Measurements from ENCODE around the gene HM13. TPM values are rescaled to one million over a fixed set of nuclear protein-coding genes. Genes with fewer than 3 reads are reported as not detected.
"Not testable (repeated sequence)": the region's sequence is repeated elsewhere in the genome, so short reads cannot be mapped to it uniquely, and the experiment has no call there.

HM13 gene, protein sequence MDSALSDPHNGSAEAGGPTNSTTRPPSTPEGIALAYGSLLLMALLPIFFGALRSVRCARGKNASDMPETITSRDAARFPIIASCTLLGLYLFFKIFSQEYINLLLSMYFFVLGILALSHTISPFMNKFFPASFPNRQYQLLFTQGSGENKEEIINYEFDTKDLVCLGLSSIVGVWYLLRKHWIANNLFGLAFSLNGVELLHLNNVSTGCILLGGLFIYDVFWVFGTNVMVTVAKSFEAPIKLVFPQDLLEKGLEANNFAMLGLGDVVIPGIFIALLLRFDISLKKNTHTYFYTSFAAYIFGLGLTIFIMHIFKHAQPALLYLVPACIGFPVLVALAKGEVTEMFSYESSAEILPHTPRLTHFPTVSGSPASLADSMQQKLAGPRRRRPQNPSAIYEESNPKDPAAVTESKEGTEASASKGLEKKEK
- 124 and 138 TPM in 2 replicates for total RNA-seq (2014; rRNA removed; shearing (Covaris generic))

DNA sequence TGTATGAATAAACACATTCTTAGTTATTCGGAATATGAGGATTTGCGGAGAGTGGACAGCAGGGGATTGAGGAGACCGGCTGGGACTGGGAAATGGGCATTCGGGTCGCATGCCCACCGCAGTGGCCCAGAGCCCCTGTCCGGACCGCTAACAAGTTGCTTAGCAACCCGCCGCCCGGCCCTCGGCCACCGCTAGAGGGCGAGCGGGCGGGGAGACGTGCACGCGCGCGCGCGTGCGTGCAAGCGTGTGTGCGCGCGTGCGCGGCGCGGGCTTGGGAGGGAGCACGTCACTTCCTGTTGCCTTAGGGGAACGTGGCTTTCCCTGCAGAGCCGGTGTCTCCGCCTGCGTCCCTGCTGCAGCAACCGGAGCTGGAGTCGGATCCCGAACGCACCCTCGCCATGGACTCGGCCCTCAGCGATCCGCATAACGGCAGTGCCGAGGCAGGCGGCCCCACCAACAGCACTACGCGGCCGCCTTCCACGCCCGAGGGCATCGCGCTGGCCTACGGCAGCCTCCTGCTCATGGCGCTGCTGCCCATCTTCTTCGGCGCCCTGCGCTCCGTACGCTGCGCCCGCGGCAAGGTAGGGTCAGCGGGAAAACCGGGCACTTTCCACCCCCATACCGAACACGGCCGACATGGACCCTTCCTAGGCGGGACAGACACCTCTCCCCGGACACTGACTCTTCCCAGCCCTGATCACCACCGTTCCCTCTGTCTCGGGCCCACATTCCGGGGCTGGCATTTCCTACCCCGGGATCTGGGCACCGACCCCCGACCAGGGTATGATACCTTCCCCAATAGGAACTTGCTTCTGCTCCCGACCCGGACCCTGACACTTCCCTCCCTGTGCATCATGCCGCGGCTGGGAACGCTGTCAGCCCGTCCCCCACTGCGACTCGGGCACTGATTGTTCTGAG is at the start of gene HM13:
TSS of gene HM13 (plus strand) at position 289 of the 918 bp plus-strand sequence. CDS start at position 399, 110 bp downstream.
- DNase-seq (ENCODE audit: low spot score) = peak; percentile 92
- in situ Hi-C loops (cut with HindIII; ENCODE audit: low sequenced_read_pairs) = no loop called here

DNA sequence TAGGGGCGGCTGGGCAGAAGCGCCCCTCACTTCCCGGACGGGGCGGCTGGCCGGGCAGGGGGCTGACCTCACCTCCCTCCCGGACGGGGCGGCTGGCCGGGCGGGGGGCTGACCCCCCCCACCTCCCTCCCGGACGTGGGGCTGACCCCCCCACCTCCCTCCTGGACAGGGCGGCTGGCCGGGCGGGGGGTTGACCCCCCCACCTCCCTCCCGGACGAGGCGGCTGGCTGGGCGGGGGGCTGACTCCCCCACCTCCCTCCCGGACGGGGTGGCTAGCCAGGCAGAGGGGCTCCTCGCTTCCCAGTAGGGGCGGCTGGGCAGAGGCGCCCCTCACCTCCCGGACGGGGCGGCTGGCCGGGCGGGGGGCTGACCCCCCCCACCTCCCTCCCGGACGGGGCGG is 43.3 kb upstream of the HM13 start:
- in situ Hi-C loops (cut with HindIII; ENCODE audit: low sequenced_read_pairs); DNase-seq (ENCODE audit: low spot score): not testable (repeated sequence)

DNA sequence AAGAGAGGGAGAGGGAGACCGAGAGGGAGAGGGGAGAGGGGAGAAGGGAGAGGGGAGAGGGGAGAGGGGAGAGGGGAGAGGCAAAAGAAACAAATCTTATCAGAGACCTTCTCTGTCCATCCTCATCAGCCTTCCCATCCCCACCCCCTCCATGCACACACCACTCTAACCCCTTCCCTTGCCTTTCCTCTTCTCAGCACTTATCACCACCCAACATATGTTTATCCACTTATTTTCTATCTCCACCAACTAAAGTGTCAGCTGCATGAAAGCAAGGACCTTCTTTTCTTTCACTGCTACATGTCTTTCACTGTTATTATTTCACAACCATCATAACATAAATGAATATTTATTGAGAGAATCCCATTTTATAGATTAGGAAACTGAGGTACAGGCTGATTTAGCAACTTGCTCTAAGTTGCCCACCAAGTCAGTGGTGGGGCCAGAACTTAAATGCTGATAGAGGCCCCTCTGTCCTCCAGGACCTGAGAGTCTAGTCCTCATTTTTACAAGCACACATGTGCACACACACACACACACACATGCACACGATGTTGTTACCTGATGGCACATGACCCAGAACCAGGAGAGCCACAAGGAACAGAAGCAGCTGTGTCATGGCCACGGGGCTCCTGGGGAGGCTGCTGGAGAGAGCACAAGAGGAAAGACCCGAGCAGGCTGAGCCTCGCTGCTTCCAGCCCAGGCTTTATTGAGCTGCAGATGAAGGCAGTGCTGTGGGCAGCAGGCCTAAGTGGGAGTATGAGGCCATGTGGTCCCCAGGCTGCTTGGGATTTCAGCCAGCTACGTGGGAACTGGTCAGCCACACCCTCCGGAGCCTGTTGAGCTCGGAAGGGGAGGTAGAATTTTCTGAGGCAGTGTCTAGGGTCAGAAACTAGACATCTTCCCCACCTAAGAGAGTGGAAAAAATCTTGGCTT is 41.6 kb upstream of the HM13 start:
- in situ Hi-C loops (cut with HindIII; ENCODE audit: low sequenced_read_pairs) = no loop called here

DNA sequence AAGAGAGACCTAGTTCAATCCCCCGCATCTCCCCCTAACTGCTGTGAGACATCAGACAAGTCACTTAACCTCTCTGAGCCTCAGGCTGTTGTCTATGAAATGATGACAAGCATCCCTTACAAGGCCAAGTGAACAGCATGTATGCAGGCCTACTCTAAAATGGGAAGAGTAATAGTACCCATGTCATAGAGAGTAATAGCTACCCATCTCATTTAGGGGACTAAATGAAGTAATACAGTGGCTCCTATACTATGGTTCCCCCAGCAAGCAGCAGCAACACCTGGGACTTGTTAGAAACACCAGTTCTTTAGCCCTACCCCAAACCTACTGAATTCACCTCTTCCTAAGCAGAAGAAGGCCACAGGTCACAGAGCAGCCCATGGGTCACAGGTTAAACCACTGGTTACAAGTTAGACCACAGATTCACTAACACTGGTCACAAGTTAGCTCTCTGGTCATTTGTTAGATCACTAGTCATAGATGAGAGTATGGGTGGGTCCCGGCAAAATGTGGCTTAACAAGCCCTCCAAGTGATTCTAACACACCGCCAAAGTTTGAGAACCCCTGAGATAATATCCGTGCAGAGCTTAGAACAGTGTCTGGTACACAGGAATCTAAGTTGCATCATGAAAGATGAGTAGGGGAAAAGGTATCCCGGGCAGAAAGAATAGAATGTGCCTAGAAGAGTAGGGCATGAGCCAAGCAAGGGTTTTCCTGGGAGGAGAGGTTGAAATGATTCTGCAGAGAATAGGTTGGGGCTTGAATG is 40.7 kb upstream of the HM13 start:
- DNase-seq (ENCODE audit: low spot score) = no peak
- in situ Hi-C loops (cut with HindIII; ENCODE audit: low sequenced_read_pairs) = no loop called here

More for the DNA sequence above, 41.6 kb upstream of the HM13 start:
- DNase-seq (ENCODE audit: low spot score) = no peak

DNA sequence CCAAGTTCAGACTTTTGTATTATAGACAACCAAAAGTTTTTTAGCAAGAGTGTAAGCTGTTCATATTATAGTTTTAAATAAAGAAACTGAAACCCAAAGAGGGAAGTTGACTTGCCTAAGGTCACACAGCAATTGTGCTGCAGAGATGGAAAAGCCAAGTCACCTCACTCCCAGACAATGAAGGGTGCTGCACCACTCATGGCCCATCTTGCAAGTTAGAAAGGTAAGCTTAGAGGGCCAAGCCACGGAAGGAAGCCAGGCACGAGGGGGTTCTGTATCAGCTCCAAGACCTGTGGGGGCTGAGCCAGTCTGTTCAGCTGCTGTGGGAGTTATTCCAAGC is 40.2 kb upstream of the HM13 start:
- no peak for DNase-seq (ENCODE audit: low spot score)
- in situ Hi-C loops (cut with HindIII; ENCODE audit: low sequenced_read_pairs) = no loop called here

DNA sequence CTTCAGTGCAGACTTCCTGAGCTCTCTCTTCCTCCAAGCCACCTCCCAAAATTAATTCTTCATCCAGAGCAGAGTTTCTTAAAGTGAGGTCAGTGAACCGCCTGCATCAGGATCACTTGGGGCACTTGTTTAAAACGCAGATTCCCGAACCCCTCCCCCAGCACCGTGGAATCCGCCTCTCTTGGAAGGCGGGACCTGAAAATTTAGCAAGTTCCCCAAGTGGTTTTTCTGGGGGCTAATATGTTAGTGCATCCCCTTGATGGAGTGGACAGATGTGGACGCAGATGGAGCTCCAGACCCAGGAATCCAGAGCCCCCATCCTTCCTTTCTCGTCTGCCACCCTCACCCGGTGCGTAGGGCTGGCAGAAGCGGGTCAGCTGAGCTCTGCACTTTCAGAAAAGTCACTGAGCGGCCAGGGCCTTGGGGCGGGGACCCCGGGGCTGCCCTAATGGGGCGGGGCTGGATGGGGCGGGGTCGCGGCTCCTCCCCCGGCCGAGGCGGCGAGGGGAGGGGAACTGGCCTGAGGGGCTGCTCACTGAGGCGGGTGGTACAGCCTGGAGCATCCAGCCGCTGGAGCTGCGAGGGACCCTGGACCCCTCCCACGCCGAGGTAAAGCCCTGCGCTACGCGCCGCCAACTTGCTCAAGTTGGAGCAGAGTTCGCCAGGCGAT is 39.3 kb upstream of the HM13 start, which contains the start of the genes DEFB124 and REM1:
TSS of gene DEFB124 (minus strand) at position 370 of the 670 bp plus-strand sequence. CDS start 2,114 bp downstream, outside the sequence.
TSS of gene REM1 (plus strand) at position 531 of the 670 bp plus-strand sequence. CDS start 1,158 bp downstream, outside the sequence.
- DNase-seq (ENCODE audit: low spot score) = no peak
- in situ Hi-C loops (cut with HindIII; ENCODE audit: low sequenced_read_pairs) = no loop called here

DNA sequence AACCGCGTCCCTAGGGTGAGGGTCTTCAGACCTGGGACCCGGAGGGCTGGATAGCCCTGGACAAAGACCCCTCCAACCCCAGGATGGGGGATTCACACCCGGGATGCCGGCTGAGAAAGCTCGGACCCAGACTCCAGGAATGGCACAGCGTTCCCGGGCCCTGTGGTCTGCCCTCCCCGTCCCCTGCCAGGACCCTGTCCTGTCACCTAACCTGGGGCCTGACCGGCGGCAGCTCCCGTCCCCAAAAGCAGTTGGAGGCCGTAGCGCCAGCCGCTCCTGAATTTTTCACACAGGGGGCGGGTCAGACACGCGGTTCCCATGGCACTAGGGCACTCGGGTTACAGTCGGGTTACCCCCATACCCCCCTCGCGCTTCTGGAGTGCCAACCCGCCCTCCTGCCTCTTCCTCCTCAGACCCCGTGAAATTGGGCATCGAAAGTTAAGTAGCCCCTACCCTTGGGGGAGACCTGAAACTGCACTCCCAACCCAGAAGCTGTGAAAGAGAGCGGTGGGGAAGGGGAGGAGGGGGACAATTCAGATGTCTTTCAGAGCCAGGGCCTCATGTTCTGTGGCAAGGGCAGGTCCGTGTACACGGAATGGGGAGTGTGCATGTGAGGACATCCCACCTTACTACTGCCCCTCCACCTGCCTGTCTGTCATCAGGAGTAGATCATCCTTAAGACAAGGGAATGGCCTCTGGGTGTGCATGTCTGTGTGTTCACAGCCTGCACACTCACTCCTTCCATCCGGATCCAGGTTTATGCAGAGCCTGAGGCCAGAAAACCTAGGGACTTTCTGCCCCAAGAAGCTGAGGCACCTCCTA is 38.6 kb upstream of the HM13 start:
- no peak for DNase-seq (ENCODE audit: low spot score)
- in situ Hi-C loops (cut with HindIII; ENCODE audit: low sequenced_read_pairs) = no loop called here

DNA sequence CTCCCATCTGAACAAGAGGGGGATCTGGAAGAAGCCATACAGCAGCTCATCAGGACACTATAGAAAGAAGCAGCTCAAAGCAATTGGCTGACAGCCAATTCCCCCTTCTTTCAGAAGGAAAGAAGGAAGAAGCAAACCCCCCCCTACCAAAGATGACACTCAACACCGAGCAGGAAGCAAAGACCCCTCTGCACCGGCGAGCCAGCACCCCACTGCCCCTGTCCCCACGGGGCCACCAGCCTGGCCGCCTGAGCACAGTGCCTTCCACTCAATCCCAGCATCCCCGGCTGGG is 38.0 kb upstream of the HM13 start:
- no peak for DNase-seq (ENCODE audit: low spot score)
- in situ Hi-C loops (cut with HindIII; ENCODE audit: low sequenced_read_pairs) = no loop called here

DNA sequence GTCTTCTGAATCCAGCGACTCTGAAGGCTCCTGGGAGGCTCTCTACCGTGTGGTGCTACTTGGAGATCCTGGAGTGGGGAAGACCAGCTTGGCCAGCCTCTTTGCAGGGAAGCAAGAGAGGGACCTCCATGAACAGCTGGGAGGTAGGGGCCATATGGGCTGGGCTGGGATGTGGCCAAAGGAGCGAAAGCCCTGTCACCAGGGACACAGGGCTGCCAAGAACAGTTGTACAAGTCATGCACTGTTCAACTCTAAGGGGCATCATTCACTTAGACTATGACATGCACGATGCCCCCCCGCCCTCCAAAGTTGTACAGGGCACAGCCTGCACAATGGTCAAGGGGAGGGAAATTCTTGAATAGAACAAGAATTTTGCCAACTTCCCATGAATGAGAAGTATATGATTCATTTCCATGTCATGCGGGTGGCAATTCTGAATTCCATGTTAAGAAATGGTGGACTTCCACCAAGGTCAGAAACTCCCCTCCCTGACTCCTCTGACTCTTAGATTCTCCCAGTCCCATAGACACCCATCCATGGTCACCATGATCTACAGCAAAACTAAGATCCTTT is 37.5 kb upstream of the HM13 start:
- in situ Hi-C loops (cut with HindIII; ENCODE audit: low sequenced_read_pairs) = no loop called here
- DNase-seq (ENCODE audit: low spot score) = no peak

DNA sequence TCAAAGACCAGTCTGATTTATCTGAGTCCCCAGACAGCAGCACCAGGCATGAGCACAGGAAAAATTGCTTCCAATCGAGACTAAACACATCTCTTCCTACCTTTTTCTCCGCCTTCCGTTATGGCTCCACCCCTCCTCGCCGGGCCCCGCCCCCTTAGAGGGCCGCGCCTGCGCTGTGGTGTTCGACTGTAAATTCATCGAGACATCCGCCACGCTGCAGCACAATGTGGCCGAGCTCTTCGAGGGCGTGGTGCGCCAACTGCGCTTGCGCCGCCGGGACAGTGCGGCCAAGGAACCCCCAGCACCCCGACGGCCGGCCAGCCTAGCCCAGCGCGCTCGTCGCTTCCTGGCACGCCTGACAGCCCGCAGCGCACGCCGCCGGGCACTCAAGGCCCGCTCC is 30.2 kb upstream of the HM13 start:
- DNase-seq (ENCODE audit: low spot score) = no peak
- in situ Hi-C loops (cut with HindIII; ENCODE audit: low sequenced_read_pairs) = no loop called here

DNA sequence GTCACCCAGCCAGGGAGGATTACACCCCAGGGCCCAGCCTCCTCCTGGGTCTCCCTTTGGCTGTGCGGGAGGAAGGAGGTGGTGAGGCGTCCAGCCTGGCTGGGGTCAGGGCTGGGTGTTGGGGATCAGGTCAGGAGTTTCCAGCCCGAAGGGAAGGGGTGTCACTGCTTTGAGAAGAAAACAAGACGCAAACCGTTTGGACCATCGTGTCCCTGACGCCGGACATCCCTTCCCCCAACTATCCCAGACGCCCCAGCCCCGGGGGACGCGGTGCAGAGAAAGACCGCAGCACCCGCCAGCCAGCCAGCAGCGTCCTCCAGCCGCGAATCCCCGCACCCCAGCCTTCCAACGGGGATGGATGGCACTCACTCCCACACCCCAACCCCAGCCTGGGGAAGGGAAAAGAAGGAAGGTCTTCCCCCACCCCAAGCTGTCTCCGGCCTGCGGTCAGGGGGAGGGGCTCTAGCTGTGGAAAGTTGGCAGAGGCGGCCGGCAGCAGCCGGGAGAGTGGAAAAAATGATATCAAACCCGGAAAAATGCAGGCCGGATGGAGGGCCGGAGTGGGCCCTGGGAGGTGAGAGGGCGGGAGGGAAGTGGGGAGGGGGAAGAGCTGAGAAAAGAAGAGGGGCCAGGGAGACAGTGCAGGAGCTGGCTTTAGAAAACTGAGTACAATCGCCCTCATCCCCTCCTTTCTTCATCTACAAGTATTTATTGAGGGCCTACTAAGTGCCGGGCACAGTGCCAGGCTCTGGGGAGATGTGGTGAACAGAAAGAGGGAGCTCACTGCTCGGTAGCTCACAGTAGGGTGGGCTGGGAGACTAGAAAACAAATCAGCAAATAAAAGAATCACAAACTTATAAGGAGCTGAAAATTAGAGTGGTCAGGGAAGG is 28.5 kb upstream of the HM13 start:
- in situ Hi-C loops (cut with HindIII; ENCODE audit: low sequenced_read_pairs) = no loop called here
- DNase-seq (ENCODE audit: low spot score) = no peak

DNA sequence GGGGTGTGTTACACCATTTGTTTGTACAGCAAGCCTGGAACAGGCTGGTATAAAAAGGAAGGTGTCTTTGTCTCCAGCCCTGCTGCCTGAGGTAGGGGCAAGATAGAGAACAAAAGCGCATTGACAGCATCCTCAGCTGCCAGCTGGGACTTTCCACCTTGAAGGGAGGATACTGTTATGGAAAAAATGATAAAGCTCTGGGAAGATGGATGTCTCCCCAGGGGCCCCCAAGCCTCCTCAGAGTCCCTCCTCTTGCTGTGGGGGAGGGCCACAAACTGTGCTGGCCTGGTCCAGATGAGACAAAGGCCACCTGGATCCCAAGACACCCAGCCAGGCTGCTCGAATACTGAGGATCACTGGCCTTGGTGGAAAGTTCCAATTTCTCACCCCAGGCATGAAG is 26.1 kb upstream of the HM13 start:
- DNase-seq (ENCODE audit: low spot score) = no peak
- in situ Hi-C loops (cut with HindIII; ENCODE audit: low sequenced_read_pairs) = no loop called here

DNA sequence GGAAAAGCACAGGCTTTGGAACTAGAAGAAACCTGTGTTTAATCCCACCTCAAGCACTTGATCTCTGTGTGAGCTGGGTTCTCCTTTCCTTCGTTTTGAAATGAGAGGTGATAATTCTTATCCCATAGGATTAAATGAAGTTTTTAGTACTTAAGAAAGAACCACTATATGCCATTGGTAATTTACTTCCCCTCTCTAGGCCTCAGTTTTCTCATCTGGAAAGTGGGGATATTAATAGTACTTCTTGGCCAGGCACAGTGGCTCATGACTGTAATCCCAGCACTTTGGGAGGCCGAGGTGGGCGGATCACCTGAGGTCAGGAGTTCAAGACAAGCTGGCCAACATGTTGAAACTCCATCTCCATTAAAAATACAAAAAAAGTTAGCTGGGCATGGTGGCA is 25.1 kb upstream of the HM13 start:
- DNase-seq (ENCODE audit: low spot score) = no peak
- in situ Hi-C loops (cut with HindIII; ENCODE audit: low sequenced_read_pairs) = no loop called here

DNA sequence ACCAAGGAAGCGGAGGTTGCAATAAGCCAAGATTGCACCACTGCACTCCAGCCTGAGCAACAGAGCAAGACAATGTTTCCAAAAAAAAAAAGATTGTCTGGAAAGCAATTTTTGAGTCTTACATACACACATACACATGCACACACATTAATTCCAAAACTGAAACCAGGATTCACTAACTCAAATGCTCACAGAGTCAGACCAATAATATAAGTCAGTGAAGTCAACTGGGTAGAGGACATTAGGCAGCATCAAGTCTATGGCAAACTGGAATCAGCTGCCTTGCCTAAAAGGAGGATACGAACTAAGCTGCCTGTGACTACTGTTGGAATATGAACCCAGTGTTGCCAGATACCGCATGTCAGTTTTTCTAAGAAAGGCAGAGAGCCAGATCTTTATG is 23.5 kb upstream of the HM13 start:
- DNase-seq (ENCODE audit: low spot score) = no peak
- in situ Hi-C loops (cut with HindIII; ENCODE audit: low sequenced_read_pairs) = no loop called here

DNA sequence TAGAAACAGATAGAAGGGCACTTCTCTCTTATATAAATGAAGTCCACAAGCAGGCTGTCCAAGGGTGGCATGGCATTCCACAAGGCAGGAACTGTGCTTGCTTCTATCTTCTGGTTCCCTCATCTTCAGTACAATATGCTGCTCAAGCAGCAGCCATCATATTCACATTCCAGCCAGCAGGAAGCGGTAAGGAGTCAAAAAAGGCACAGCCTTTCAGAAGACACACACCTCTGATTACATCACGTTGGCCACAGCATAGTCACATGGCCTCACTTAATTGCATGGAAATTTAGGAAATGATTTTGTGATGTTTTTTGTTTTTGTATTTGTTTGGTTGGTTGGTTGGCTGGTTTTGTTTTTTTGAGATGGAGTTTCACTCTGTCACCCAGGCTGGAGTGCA is 20.1 kb upstream of the HM13 start:
- no peak for DNase-seq (ENCODE audit: low spot score)
- in situ Hi-C loops (cut with HindIII; ENCODE audit: low sequenced_read_pairs) = no loop called here

DNA sequence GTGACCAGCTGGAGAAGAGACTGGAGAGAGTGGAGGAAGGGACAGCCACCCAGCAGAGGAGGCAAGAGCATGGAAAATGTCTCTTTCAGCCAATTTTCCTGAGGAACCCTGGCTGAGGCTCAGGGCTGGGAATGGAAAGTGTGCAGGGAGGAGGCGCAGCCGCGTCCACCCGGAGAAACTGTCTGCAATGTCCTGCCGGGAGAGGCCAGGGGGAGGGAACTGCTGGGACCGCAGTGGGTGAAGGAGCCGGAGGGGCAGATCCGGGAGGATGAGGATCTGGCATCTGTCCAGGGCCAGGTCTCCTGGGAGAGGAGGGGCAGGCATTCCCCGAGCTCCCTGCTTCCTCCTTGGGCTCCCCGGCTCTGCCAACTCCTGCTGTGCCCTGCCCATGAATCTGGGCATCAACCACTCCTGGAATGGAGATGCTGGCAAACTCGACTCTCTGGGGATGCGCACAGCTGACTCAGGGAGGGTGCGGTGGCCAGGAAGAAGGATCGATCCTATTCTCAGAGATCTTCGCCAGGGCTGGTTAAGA is 17.4 kb upstream of the HM13 start:
- in situ Hi-C loops (cut with HindIII; ENCODE audit: low sequenced_read_pairs) = loop anchor here (5.0 kb wide), 1 partner anchor 50 kb away; no protein-coding TSS in a partner anchor
- no peak for DNase-seq (ENCODE audit: low spot score)

All from G401 (cell line).